GM18519 (cell line): ENCODE data around the gene KRT82.
"Not testable (repeated sequence)": the region's sequence is repeated elsewhere in the genome, so short reads cannot be mapped to it uniquely, and the experiment has no call there.

Experiments
- ATAC-seq: cut with Tn5 transposase; IDR thresholded peaks from one replicate; pipeline ENCODE4 v1.9.1; 2021; ENCODE audit warnings: mild to moderate bottlenecking, moderate library complexity; ENCODE audit not compliant: unreplicated experiment, low FRiP score

The KRT82 gene

DNA sequence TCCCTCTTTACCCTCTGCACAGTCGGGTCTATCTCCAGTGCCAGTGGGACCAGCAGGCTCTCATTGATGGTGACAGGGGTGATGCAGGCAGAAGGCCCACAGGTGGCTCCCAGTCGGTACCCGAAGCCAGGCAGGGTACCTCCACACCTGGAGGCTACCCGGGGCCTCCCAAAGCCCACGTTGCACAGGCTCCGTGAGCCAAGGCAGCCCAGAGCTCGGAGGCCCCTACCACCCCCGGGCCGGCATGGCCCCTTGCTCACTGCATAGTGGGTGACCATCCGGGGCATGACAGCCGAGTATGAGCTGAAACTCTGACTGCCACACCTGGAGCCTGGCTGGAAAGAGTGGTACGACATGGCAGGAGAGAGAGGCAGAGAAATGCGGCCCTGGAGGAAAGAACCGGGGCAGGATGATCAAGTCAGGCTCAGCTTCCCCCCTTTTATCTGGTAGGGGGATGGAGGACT, at the start of gene KRT82:
Gene KRT82 (minus strand): TSS at position 414 of the 464 bp plus-strand sequence. CDS start 58 bp downstream, at position 356.
- no peak for ATAC-seq

DNA sequence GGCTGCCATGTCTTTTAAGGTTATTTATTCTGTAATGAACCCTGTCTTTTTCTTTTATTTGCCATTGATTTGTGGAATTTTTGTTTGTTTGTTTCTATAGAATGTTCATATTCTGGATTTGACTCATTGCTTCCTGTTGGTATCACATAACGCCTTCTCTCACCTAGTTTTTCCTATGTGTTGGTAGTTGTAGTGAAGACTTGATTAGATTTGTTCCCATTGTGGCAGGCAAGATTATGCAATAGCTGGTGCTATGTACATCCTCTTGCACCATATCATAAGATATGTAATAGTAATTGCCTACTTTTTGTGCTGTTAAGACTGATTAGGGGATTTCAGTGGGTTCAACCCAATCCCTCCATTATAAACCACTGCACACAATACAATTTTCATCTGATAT, 49.7 kb upstream of the KRT82 start:
- ATAC-seq, result no peak

DNA sequence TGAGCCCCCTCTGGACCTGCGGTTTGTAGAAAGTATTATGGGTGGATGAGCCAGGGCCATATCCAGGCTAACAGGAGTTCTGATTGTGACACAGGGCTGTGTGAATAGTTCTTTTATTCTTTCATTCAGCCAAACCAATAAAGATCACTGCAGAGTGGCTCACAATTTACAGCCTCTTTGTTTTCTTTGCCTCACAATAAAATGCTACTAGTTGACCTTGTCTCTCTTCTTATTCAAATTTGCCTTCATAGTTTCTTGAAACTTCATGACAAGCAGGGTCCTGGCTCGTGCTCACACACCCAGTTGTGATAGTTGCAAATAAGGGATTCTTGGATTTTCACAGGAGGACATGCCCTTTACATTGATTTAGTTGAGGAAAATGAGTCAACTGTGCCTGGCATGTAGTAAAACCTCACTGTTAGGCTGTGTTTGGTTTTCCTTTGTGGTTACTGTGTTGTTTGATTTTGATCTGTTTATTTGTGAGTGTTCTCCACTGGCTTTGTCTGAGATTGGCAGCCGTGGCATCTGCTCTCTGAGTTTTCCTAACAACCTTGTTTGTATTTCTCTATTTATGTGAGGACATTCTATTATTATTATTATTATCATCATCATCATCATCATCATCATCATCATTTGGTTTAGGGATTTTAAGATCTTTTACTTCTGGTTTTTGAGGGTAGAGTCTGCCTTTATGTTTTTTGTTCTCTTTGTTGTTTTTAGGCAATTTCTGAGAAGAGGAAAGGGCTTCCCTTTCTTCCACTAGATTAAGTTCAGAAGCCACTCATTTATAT, 48.5 kb upstream of the KRT82 start:
- no peak for ATAC-seq

DNA sequence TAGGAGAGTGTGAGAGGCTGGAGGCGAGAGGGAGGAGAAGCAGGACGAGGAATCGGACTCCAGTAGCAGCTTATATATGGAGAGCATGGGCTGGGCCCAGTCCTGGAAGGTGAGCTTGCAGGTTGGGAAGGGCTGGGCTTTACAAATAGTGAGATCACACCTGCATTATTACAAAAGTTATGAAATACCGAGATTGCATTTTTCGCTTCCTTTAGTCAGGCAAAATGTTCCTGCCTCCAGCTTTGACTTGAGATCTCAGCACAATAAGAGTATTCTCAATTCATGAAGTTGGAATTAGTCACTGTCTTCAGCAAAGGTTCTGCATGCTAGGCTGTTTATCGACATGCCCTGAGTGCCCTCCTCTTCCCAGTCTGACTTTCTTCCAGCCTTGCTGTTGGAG, 46.0 kb upstream of the KRT82 start, which contains the start of gene KRT6B:
Gene KRT6B (minus strand): TSS at position 46 of the 400 bp plus-strand sequence. CDS start 68 bp downstream, outside the sequence.
- ATAC-seq, result no peak

DNA sequence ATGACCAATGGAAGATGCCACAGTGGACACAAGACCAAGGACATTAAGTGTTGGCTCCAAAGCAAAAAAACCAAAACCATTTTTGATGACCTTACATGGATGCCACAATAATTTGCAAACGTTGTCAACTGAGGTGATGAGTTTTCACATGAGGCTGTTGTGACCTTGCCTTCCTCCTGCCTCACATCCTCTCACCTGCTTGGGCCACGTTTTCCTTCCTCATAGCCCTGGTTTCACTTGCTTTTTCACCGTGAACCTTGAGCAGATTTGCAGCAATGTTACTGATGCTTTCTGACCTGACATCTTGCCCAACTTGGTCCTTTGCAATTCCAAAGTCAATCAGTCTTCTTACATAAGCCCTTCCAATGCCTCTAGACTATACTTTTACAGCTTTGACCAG, 42.1 kb upstream of the KRT82 start:
- no peak for ATAC-seq

DNA sequence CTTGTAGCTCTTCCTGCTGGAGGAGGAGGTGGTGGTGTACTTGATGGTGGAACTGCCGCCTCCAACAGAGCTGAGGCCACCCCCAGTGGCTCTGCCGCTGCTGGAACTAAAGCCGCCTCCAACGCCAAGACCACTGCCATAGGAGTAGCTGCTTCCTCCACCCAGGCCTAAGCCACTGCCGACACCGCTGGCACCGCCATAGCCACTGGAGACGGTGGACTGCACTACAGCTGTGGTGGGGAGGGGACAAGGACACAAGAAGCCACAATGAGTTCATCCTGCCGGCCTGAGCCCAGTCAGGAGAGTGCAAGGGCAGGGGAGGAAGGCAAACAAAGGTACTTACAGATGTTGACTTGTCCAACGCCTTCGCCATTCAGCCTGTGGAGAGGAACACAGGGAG, 41.1 kb upstream of the KRT82 start:
- not testable (repeated sequence) for ATAC-seq

DNA sequence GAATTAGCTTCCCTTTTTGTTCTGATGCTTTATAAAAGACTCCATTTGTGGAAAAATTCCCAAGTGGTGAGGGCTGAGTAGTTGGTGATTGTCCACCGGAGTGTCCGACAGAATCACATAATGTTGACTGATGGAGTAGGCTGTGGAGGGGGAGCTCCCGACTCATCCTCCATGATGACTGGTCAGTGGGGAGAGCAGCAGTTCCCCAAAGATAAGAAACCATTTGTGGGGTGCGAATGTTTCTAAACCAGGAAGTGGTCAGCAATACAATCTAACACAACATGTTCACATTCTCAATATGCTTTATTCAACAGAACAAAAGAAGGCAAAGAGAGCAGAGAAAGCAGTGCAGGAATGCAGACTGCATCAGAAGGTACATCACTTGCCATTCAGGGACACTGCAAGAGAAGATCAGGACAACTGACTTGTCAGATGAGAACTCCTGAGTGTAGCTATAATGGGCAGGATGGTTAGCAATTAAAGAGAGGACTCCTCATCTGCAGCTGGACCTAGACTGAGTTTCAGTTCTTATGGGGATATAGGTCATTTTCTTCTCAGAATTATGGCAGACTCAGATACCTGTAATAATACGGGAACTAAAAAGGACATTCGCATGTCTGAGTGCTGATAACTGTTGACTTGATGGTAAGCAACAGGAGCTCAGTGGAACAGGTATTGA, 40.4 kb upstream of the KRT82 start:
- ATAC-seq, result no peak

DNA sequence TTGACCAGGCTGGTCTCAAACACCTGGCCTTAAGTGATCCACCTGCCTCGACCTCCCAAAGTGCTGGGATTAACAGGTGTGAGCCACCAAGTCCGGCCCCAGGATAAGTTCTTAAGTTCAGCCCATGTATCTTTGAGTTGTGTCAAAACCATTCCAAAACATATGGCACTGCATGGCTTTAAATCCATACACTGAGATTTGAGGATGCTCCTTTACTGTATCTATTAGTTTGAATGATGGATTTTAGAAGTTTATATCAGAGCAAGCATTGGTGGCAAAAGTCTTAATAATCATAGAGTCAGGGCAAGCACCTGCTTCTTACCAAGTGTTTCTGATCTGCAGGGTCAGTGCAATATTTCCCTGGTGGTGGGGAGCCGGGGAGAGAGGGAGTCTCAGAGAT, 39.7 kb upstream of the KRT82 start:
- no peak for ATAC-seq

DNA sequence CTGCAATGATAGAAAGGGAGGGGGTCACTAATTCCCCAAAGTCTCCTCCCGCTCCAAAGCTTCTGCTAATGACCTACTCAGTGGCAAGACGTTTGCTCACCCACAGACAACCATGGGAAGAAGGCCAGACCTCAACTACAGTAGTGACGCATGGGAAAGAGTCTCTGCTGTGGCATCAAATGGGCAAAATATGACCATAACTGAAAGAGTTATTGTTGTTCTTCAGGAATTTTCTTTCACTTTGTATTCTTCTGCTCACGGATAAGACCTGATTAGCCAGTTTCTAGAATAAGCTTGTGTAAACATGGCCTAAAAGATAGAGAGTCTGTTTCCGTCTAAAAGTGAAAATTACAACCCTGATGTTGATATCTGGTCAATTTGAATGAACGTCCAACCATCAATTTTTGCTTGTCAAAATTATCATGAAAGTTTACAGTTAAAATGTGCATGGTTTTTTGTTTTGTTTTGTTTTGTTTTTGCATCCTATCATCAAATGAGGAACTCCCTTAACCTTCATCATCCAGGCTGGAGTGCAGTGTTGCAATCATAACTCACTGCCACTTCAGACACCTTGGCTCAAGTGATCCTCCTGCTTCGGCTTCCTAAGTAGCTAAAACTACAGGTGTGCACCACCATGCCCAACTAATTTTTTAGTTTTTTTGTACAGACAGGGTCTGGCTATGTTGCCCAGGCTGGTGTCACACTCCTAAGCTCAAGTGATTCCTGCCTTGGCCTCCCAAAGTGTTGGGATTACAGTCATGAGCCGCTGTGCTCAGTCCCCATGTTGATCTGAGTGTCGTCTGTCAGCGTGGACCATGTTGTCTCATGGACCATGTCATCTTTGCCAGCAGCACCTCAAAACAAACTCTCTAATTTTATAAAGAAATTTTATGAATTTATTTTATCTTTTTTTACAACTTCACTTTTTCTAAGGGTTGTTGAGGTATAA, 38.8 kb upstream of the KRT82 start:
- no peak for ATAC-seq

DNA sequence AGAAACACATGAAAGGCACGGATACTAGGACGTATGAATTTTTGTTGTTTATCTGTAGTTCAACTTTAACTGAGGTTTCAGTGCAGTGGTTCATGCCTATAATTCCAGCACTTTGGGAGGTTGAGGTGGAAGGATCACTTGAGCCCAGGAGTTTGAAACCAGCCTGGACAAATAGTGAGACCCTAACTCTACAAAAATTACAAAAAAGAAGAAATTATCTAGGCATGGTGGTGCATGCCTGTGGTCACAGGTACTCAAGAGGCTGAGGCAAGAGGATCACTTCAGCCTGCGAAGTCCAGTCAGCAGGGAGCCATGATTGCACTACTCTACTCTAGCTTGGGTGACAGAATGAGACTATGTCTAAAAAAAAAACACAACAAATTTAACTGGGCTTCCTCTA, 37.8 kb upstream of the KRT82 start:
- no peak for ATAC-seq

DNA sequence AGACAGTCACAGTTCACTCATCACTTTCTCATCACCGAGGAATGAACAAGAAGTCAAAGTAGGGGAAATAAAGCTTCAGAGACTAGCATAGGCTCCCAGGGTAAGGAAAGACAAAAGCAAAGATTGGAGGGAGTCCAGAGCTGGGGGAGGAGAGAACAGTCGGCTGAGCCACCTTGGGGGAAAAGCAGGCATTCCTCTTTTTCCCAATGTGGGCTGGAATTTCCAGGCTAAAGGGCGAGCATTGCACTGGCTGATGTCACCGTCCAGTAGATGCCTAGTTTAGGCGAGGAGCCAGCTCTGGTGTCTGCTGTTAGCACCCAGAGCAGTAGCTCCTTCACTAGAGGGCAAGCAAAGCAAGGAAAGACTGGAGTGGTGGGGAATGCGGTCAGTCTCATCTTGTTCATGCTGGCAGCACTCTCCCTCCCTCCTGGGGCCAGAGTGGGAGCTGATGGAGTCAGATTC, 36.5 kb upstream of the KRT82 start:
- ATAC-seq, result no peak

DNA sequence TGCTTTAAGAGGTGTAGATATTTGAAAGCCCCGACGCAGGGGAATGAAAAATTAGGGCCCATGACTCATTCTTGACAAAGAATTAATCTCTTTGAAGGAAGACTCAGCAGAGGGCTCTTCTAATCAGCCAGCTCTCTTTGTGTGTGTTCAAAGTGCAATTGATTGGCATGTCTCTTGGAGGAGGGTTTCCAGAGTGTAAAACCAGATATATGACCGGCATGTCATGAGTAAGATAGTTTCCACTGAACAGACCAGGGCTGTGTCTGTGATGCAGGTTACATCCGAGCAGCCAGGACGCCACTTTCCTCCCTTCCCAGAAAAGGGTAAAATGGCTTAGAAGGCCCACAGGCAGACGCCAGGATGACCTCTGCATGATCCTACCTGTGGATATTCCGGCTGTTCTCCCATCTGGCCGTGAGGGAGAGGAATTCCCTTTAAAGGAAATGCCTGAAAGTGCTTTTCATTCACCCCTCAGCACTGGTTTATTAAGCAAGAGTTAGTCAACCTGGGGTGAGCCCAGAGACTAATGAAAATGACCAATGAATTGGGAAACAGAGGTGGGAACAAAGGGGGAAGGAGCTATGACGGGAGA, 35.3 kb upstream of the KRT82 start:
- no peak for ATAC-seq

DNA sequence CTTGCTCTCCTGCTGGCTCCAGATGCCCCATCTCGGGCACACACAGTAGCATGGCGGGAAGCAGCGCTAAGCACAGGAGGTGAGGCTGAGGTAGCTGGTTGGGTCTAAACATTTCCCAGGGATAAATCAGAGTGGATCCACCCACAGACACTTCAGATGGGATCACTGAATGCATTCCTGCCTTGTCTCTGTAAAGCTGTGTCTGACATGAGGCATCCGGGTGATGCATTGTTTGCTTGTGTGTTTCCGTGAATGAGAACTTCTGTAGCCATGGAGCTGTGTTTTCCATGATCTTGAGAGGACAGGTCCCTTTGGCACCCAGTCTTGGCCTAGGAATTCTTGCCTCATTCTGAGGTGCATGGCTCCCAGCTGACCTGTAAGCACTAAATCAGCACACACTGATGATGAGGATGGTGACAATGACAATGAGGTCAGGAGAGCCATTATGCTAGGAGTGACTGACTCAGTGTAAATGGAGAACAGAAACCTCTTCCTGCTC, 34.7 kb upstream of the KRT82 start:
- no peak for ATAC-seq

DNA sequence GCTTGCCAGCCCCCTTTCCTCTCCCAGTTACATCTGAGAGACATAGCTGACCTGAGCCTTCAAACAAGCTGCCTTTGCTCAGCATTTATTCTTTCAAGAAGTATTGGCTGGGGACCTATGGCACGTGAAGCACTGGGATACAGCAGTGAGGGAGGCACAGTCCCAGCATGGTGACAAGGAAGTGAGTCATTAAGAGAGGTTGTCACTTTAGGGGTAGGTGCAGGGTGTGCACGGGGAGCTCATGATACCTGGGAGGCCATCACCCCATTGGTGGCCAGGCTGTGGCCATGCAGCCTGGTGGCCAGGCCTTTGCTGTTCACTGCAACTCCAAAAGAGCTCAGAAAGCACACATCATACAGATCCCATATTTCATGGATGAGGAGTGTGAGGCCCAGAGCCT, 33.7 kb upstream of the KRT82 start:
- no peak for ATAC-seq

DNA sequence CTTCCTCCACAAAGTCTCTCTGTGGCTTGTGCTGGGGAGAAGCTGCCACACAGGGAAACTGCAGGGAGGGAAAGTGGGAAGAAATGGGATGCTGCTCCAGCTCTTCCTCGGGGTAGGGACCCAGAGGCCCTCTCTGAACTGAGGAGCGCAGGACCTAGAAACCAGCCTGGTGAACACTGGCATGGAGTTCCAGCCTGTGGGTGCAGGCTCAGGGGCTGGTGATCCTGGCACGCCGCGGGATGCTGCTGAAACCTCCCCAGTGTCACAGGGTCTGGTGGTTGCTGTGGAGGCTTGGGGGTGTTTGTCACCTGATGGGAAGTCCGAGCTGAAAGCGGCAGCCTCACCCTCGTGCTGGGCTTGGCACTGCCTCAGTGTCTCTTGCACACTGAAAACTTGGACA, 33.3 kb upstream of the KRT82 start:
- no peak for ATAC-seq

DNA sequence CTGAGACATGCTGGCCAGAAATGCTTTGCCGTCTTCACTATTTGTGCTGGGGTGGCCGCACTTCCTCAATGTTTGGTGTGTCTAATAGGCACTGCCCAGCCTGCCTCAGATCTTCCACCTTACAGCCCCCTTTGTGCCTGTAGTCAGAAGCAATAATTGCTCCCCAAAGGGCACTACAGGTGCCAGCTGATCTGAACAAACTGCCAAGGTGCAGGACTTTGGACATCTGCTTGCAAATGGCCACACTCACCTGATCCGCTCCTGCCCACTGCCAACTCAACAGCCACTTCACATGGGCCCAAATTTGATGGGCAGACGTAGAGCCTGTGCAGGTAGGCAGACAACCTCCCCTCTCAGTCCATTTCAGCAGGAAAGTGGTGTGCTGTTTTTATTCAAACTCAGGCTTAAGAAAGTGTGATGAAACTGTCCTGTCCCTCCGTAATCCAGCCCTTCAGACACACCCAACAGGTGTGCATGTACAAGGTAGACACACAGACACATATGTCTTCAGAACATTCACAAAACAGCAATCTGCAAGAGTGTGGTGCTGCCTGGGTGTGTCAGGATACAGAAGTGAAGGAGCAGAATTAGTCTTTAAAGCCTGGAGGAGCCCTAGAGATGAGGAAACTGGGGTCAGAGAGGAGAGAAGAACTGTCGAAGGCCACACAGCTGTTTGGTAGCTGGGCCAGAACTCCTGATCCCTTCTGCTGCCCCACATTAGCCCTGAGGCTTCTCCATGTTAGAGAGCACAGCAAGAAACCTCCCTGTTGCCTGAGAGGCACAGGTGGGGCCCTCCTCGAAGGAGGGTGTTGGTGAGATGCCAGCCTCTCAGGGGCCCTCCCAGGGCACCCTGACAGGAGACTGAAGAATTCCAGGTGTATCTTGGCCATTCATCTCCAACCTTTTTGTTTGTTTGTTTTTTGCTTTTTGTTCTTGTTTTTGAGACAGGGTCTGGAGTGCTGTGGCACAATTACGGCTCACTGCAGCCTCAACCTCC, 32.5 kb upstream of the KRT82 start:
- ATAC-seq, result no peak

DNA sequence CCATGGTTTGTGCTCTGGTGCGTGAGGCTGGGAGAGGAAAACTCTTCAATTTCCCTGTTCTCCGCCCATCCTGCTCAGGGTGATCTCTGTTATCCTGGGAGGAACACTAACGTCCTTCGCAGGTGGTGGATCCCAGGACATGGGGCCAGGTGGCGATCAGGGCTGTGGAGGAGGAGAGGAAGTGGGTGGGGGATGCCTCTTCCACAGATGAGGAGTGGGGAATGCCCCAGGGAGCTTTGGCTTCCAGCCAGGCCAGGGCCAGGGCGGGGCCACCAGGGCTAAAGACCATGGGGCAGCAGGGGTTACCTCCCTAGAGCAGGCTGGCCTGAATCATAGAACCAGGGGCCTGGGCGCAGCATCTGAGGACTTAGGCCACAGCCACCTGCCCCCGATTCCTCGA, 31.4 kb upstream of the KRT82 start:
- no peak for ATAC-seq

DNA sequence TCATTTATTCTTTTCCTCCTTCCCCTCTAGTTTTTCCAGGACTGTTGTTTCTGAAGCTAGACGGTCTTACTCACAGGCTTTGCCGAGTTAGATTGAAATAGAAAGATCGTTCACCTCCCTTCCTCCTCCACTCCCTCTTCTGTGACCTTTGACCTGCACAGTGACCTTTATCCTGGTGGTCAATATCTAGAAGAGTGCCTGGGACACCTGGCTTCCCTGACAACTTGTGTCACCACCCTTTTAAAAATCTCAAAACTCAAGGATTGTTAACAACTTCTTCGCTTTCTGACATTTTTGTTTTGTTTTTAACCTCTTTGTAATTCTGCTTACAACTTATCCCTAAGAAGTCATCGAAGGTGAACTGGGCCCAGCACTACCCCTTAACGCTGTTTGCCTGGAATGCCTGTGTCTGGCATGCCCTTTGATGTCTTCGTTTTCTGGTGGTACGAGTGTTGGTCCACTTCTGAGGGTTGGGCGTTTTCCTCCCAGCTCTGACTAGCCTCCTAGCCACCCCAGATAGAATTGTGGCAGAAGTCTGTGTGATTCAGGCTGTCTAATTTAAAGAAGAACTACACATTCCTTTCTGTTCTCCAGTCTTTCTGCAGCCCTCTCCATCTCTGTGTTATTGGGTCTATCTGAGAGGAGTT, 30.8 kb upstream of the KRT82 start:
- no peak for ATAC-seq
